ENCODE measurements around the gene PCDH9. TPM values are rescaled to one million over a fixed set of nuclear protein-coding genes. Genes with fewer than 3 reads are reported as not detected.

Gene PCDH9
- total and polyA plus RNA-seq, 2 experiments from 2014 or later: 0.31 to 0.52 TPM

- no peak for DNase-seq (ENCODE audit: low spot score)
- TF ChIP-seq, protein P1, sequence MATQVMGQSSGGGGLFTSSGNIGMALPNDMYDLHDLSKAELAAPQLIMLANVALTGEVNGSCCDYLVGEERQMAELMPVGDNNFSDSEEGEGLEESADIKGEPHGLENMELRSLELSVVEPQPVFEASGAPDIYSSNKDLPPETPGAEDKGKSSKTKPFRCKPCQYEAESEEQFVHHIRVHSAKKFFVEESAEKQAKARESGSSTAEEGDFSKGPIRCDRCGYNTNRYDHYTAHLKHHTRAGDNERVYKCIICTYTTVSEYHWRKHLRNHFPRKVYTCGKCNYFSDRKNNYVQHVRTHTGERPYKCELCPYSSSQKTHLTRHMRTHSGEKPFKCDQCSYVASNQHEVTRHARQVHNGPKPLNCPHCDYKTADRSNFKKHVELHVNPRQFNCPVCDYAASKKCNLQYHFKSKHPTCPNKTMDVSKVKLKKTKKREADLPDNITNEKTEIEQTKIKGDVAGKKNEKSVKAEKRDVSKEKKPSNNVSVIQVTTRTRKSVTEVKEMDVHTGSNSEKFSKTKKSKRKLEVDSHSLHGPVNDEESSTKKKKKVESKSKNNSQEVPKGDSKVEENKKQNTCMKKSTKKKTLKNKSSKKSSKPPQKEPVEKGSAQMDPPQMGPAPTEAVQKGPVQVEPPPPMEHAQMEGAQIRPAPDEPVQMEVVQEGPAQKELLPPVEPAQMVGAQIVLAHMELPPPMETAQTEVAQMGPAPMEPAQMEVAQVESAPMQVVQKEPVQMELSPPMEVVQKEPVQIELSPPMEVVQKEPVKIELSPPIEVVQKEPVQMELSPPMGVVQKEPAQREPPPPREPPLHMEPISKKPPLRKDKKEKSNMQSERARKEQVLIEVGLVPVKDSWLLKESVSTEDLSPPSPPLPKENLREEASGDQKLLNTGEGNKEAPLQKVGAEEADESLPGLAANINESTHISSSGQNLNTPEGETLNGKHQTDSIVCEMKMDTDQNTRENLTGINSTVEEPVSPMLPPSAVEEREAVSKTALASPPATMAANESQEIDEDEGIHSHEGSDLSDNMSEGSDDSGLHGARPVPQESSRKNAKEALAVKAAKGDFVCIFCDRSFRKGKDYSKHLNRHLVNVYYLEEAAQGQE (IDR thresholded peaks at IDR 0.05; ENCODE audit: unreplicated experiment): no peak
- TF ChIP-seq ZNF331 (CRISPR knock-in tag; IDR thresholded peaks at IDR 0.05; ENCODE audit: low read depth) (no peak), EZH2phosphoT487 (IDR thresholded peaks at IDR 0.05; ENCODE audit: unreplicated experiment) (no peak)
- Mint-ChIP-seq H3K4me3 (no peak overlapping the region), H3K27ac (no peak overlapping the region), H3K36me3 (ENCODE audit: low read depth) (no peaks in the 10 kb centered on the region), H3K4me1 (peaks cover 43% of the 10 kb centered on the region), H3K9me3 (no peaks in the 10 kb centered on the region), H3K27me3 (ENCODE audit: insufficient read depth, low read depth, poor library complexity) (no peaks in the 10 kb centered on the region)
- Histone ChIP-seq H3K27me3 (ENCODE audit: insufficient read depth) (no peaks in the 10 kb centered on the region), H3K4me3 (no peak overlapping the region), H3K4me2 (no peak overlapping the region), H3F3A (replicated peaks; ENCODE audit: low read depth) (no peaks in the 10 kb centered on the region), H3K27ac (ENCODE audit: low read depth) (no peak overlapping the region), H3K79me2 (replicated peaks; ENCODE audit: insufficient read depth) (no peaks in the 10 kb centered on the region), H3K9me2 (ENCODE audit: insufficient read depth) (no peaks in the 10 kb centered on the region), H3K36me3 (ENCODE audit: insufficient read depth) (no peaks in the 10 kb centered on the region), H3K4me1 (ENCODE audit: insufficient read depth) (peaks cover 29% of the 10 kb centered on the region), H2AFZ (peak overlapping the region; percentile 24; the same call in 1 of the 2 replicates), H4K20me1 (replicated peaks; ENCODE audit: insufficient read depth) (no peaks in the 10 kb centered on the region)
- ATAC-seq: peak; percentile 26; the same call in 1 of the 3 replicates
Measured at GRCh38 chr13:66803808-66804456, 426.2 kb downstream of the PCDH9 start.

DNA sequence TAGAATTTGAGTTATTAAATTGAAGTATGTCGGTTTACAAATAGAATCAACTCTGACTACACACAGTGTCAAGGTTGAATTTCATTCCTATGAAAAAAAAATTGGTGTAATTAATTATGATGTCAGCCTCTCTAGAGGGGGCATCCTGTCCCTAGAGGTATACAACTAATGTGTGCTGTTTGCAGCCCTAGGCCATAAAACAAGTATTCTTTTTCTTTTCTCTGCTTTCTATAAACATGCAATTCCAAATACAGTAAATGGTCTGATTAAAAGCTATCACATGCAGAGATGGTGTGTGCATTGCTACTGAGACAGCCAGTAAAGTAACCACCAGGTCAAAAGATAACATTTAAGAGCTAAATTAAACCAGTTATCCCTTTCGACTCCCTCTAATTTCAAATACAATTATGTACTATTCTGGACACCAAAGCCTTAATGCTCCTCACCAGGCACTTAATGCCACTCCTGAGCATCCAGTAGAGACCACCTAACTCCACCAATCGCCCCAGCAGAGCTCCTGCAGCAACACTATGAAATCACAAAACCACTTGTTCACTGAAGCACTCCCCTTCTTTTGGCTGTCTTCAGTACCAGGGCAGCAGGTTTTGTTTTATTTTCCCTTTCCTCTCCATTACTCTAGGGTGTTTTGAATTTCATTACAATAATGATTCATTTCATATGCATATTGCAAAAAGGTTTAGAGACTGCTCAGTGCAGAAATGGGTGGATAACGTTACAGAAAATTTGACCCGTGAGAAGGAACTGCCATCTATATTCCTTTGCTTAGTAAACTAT, 426.9 kb downstream of the PCDH9 start:
- DNase-seq (ENCODE audit: low spot score): no peak
- H3K9me3 Mint-ChIP-seq: no peaks in the 10 kb centered on the region
- H3K27me3 Mint-ChIP-seq (ENCODE audit: insufficient read depth, low read depth, poor library complexity): no peaks in the 10 kb centered on the region
- peak overlapping the region; percentile 24; the same call in 1 of the 2 replicates for H2AFZ ChIP-seq
- H3K4me3 Mint-ChIP-seq: no peak overlapping the region
- H4K20me1 ChIP-seq (replicated peaks; ENCODE audit: insufficient read depth): no peaks in the 10 kb centered on the region
- no peaks in the 10 kb centered on the region for H3K9me2 ChIP-seq (ENCODE audit: insufficient read depth)
- no peaks in the 10 kb centered on the region for H3K27me3 ChIP-seq (ENCODE audit: insufficient read depth)
- H3K27ac Mint-ChIP-seq: peak overlapping the region; percentile 53; the same call in 1 of the 2 replicates
- no peak overlapping the region for H3K4me2 ChIP-seq
- H3K4me3 ChIP-seq: no peak overlapping the region
- H3K79me2 ChIP-seq (replicated peaks; ENCODE audit: insufficient read depth): no peaks in the 10 kb centered on the region
- no peaks in the 10 kb centered on the region for H3K36me3 ChIP-seq (ENCODE audit: insufficient read depth)
- H3K27ac ChIP-seq (ENCODE audit: low read depth): no peak overlapping the region
- peaks cover 43% of the 10 kb centered on the region for H3K4me1 Mint-ChIP-seq
- no peaks in the 10 kb centered on the region for H3F3A ChIP-seq (replicated peaks; ENCODE audit: low read depth)
- H3K36me3 Mint-ChIP-seq (ENCODE audit: low read depth): no peaks in the 10 kb centered on the region
- ATAC-seq: no peak
- H3K4me1 ChIP-seq (ENCODE audit: insufficient read depth): peaks cover 29% of the 10 kb centered on the region
- TF ChIP-seq ETS1 (IDR thresholded peaks at IDR 0.05): no peak
- TF ChIP-seq ZNF331 (CRISPR knock-in tag; IDR thresholded peaks at IDR 0.05; ENCODE audit: low read depth): no peak
- TF ChIP-seq EZH2phosphoT487 (IDR thresholded peaks at IDR 0.05; ENCODE audit: unreplicated experiment): no peak
- TF ChIP-seq CREB1 (CRISPR knock-in tag; IDR thresholded peaks at IDR 0.05; ENCODE audit: low read depth): no peak
- TF ChIP-seq JUNB (IDR thresholded peaks at IDR 0.05; ENCODE audit: unreplicated experiment): no peak
- TF ChIP-seq STAT1 (IDR thresholded peaks at IDR 0.05; ENCODE audit: unreplicated experiment): no peak
- TF ChIP-seq NANOG (IDR thresholded peaks at IDR 0.05; ENCODE audit: borderline replicate concordance): no peak
- TF ChIP-seq POLR2AphosphoS5 (IDR thresholded peaks at IDR 0.05; ENCODE audit: low read depth): no peak

Measured in GM23338 (cell line).